Measurements from ENCODE around the gene DUOX1. TPM values are rescaled to one million over a fixed set of nuclear protein-coding genes. Genes with fewer than 3 reads are reported as not detected.

DUOX1 gene
- total and polyA plus RNA-seq, 2 of the 13 experiments (the other 11 are each of a cell fraction or from before 2014, with no cell fraction given), result 0.03 TPM; not detected in 1

- peak; percentile 43 for ATAC-seq
- ChIA-PET POLR2A (interaction anchor here (0.8 to 2.9 kb wide), 8 partner anchors 13 to 215 kb away, joined by 3 to 42 read pairs (median 6); a partner anchor contains a TSS), CTCF (ENCODE audit: low intra/inter-chr PET ratio, low total read pairs) (interaction anchor here (1.5 kb wide), 1 partner anchor 11 kb away, joined by 3 read pairs; no protein-coding TSS in a partner anchor)
- Histone ChIP-seq H3K27ac (ENCODE audit: extremely low read length, insufficient read depth, low read length) (peak overlapping the region; percentile 50), H3K36me3 (replicated peaks in 1 of 2; ENCODE audit: control insufficient read depth in 1 of 2, insufficient read depth in 2 of 2, low read length in 2 of 2) (peaks cover 3 to 4% of the 10 kb centered on the region in 2 experiments; a peak in 3 of 5 replicates), H3K79me2 (ENCODE audit: insufficient read depth, low read length) (peaks cover 52% of the 10 kb centered on the region), H3K27me3 (ENCODE audit: control insufficient read depth in 1 of 2, insufficient read depth in 2 of 2, low read length in 2 of 2) (peaks cover 0 to 3% of the 10 kb centered on the region in 2 experiments; a peak in 1 of 5 replicates), H3K4me3 (replicated peaks in 1 of 3; ENCODE audit: insufficient read depth in 1 of 3, low read depth in 2 of 3, low read length in 3 of 3) (peak overlapping the region; percentile 77 to 83 (median 82)), H3K4me2 (ENCODE audit: low read depth, low read length) (peak overlapping the region; percentile 79), H4K20me1 (ENCODE audit: insufficient read depth, low read length) (peaks cover 26% of the 10 kb centered on the region), H2AFZ (ENCODE audit: low read length) (no peak overlapping the region), H3K4me1 (ENCODE audit: insufficient read depth, low read length) (peaks cover 51% of the 10 kb centered on the region), H3K9ac (ENCODE audit: insufficient read depth, low read depth, low read length) (peak overlapping the region; percentile 69), H3K9me3 (ENCODE audit: low read length) (no peaks in the 10 kb centered on the region)
- intact Hi-C loops (cut with micrococcal nuclease; ENCODE audit: unreplicated experiment) (loop anchor here (1.0 to 2.0 kb wide), 2 partner anchors 14 to 20 kb away; no protein-coding TSS in a partner anchor), in situ Hi-C loops (cut with HindIII; ENCODE audit: extremely low pct_ligation_motif_present, low pct_unique_long_range_greater_than_20kb) (no loop called here)
- peak; percentile 54 for FAIRE-seq
- WGBS (ENCODE audit: low lambda C conversion rate), result 11% methylated on average over 15 of the region's 42 CpGs
- TSS peak; percentile 41 for BruUV-seq (replicated peaks)
- peak; percentile 28 for DNase-seq (ENCODE audit: low spot score)
- TF ChIP-seq TCF7 (IDR thresholded peaks at IDR 0.05; ENCODE audit: low read depth), result peak; percentile 39; the same call in 1 of the 2 replicates
- TF ChIP-seq ZC3H13 (CRISPR knock-in tag; IDR thresholded peaks at IDR 0.05), result no peak
- 0 out of 2 replicates have a peak, but pooled peaks have one; percentile 42 for TF ChIP-seq POGZ (CRISPR knock-in tag; IDR thresholded peaks at IDR 0.05)
- peak; percentile 23; the same call in 1 of the 2 replicates for TF ChIP-seq YEATS4 (CRISPR knock-in tag; IDR thresholded peaks at IDR 0.05; ENCODE audit: borderline replicate concordance)
- TF ChIP-seq, protein P1, sequence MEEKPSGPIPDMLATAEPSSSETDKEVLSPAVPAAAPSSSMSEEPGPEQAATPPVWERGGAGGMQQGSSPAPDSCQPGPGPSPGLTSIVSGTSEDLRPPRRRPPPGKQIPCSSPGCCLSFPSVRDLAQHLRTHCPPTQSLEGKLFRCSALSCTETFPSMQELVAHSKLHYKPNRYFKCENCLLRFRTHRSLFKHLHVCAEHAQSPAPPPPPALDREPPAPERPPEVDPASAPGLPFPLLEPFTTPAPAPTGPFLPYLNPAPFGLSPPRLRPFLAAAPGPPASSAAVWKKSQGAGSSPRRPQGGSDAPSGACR (CRISPR knock-in tag; IDR thresholded peaks at IDR 0.05), result no peak; the same call in 1 of the 2 replicates
- TF ChIP-seq KDM6A (CRISPR knock-in tag; IDR thresholded peaks at IDR 0.05; ENCODE audit: low read depth), result 0 out of 2 replicates have a peak, but pooled peaks have one; percentile 28
- TF ChIP-seq SMYD3 (CRISPR knock-in tag; IDR thresholded peaks at IDR 0.05), result no peak
- TF ChIP-seq, protein P2, sequence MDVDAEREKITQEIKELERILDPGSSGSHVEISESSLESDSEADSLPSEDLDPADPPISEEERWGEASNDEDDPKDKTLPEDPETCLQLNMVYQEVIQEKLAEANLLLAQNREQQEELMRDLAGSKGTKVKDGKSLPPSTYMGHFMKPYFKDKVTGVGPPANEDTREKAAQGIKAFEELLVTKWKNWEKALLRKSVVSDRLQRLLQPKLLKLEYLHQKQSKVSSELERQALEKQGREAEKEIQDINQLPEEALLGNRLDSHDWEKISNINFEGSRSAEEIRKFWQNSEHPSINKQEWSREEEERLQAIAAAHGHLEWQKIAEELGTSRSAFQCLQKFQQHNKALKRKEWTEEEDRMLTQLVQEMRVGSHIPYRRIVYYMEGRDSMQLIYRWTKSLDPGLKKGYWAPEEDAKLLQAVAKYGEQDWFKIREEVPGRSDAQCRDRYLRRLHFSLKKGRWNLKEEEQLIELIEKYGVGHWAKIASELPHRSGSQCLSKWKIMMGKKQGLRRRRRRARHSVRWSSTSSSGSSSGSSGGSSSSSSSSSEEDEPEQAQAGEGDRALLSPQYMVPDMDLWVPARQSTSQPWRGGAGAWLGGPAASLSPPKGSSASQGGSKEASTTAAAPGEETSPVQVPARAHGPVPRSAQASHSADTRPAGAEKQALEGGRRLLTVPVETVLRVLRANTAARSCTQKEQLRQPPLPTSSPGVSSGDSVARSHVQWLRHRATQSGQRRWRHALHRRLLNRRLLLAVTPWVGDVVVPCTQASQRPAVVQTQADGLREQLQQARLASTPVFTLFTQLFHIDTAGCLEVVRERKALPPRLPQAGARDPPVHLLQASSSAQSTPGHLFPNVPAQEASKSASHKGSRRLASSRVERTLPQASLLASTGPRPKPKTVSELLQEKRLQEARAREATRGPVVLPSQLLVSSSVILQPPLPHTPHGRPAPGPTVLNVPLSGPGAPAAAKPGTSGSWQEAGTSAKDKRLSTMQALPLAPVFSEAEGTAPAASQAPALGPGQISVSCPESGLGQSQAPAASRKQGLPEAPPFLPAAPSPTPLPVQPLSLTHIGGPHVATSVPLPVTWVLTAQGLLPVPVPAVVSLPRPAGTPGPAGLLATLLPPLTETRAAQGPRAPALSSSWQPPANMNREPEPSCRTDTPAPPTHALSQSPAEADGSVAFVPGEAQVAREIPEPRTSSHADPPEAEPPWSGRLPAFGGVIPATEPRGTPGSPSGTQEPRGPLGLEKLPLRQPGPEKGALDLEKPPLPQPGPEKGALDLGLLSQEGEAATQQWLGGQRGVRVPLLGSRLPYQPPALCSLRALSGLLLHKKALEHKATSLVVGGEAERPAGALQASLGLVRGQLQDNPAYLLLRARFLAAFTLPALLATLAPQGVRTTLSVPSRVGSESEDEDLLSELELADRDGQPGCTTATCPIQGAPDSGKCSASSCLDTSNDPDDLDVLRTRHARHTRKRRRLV (CRISPR knock-in tag; IDR thresholded peaks at IDR 0.05), result peak; percentile 52; the same call in 1 of the 2 replicates
- TF ChIP-seq ZNF605 (CRISPR knock-in tag; IDR thresholded peaks at IDR 0.05), result peak; percentile 75; the same call in 1 of the 2 replicates
- no peak for TF ChIP-seq SOX6 (IDR thresholded peaks at IDR 0.05)
- peak; percentile 48; the same call in 1 of the 2 replicates for TF ChIP-seq SOX6 (CRISPR knock-in tag; IDR thresholded peaks at IDR 0.05)
- no peak; the same call in 1 of the 2 replicates for TF ChIP-seq ZBTB7B (CRISPR knock-in tag; IDR thresholded peaks at IDR 0.05)
- no peak for TF ChIP-seq THAP7 (CRISPR knock-in tag; IDR thresholded peaks at IDR 0.05)
- TF ChIP-seq ZNF878 (CRISPR knock-in tag; IDR thresholded peaks at IDR 0.05), result no peak
- TF ChIP-seq NR2C2 (CRISPR knock-in tag; IDR thresholded peaks at IDR 0.05; ENCODE audit: borderline replicate concordance), result peak; percentile 96
- peak; percentile 50; the same call in 1 of the 2 replicates for TF ChIP-seq RBFOX2 (IDR thresholded peaks at IDR 0.05; ENCODE audit: low read depth, low read length)
- TF ChIP-seq KAT8 (CRISPR knock-in tag; IDR thresholded peaks at IDR 0.05), result 0 out of 2 replicates have a peak, but pooled peaks have one; percentile 20
- no peak for TF ChIP-seq EED (CRISPR knock-in tag; IDR thresholded peaks at IDR 0.05)
These were observed 57.2 kb downstream of the DUOX1 start for GRCh38 chr15:45186771-45187577.
